Measurements from ENCODE around the gene CELA2A. TPM values are rescaled to one million over a fixed set of nuclear protein-coding genes. Genes with fewer than 3 reads are reported as not detected.
A peak's percentile ranks its signal among the peaks of the same experiment; 100 is the strongest.
"Not testable (repeated sequence)": the region's sequence is repeated elsewhere in the genome, so short reads cannot be mapped to it uniquely, and the experiment has no call there.

The CELA2A gene
- polyA plus RNA-seq, 1 of the 3 experiments (the other 2 are of a cell fraction): not detected

DNA sequence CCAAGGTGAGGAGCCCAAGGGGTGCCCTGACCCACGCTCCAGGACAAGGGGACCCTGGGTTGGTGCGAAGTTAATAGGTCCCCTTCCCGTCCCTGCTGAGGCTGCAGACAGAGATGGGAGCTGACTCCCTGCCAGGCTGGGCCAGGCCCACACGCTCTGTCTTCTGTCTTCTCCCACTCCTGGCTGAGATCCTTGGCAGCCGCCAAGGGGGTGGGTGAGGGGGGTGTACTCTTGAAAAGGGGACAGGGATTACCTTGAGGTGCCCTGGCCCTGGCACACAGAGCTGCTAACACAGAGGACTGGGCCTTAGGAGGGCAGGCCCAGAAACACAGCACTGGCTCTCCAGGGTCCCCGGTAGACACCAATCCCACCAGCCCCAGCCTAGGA, 29.3 kb upstream of the CELA2A start:
- no peak for DNase-seq
- Histone ChIP-seq H3K4me3 (ENCODE audit: low read depth in 2 of 2, low read length in 1 of 2) (no peak overlapping the region), H3K27ac (ENCODE audit: low read depth in 2 of 2, low read length in 1 of 2) (no peak overlapping the region; a peak in 1 of 4 replicates), H3K9me2 (no peaks in the 10 kb centered on the region), H3F3A (replicated peaks; ENCODE audit: insufficient read depth) (peaks cover 3% of the 10 kb centered on the region), H3K4me1 (ENCODE audit: control insufficient read depth in 1 of 2, insufficient read depth in 2 of 2, low read depth in 1 of 2, low read length in 1 of 2) (no peaks in the 10 kb centered on the region; a peak in 2 of 4 replicates), H4K20me1 (ENCODE audit: insufficient read depth) (peaks cover 14% of the 10 kb centered on the region; the same call in 1 of the 2 replicates), H3K79me2 (ENCODE audit: insufficient read depth) (peaks cover 17% of the 10 kb centered on the region), H2AFZ (ENCODE audit: low read depth) (no peak overlapping the region), H3K36me3 (replicated peaks in 1 of 2; ENCODE audit: control insufficient read depth in 1 of 2, insufficient read depth in 2 of 2, low read length in 1 of 2) (peaks cover 4 to 7% of the 10 kb centered on the region in 2 experiments), H3K4me2 (no peak overlapping the region), H3K9me3 (no peaks in the 10 kb centered on the region), H3K27me3 (ENCODE audit: insufficient read depth) (no peaks in the 10 kb centered on the region), H3K9ac (no peak overlapping the region)
- TF ChIP-seq TEAD4 (IDR thresholded peaks at IDR 0.05; ENCODE audit: borderline replicate concordance, insufficient read depth): no peak
- no peak for TF ChIP-seq TCF12 (IDR thresholded peaks at IDR 0.05)
- no peak for TF ChIP-seq GATA2 (CRISPR knock-in tag; IDR thresholded peaks at IDR 0.05)
- TF ChIP-seq GABPA (IDR thresholded peaks at IDR 0.05; ENCODE audit: low read depth): no peak
- TF ChIP-seq FOSL2 (IDR thresholded peaks at IDR 0.05; ENCODE audit: borderline replicate concordance, low read depth): no peak
- no peak for TF ChIP-seq SMC3 (IDR thresholded peaks at IDR 0.05; ENCODE audit: low read depth, low read length)
- TF ChIP-seq, protein P1, sequence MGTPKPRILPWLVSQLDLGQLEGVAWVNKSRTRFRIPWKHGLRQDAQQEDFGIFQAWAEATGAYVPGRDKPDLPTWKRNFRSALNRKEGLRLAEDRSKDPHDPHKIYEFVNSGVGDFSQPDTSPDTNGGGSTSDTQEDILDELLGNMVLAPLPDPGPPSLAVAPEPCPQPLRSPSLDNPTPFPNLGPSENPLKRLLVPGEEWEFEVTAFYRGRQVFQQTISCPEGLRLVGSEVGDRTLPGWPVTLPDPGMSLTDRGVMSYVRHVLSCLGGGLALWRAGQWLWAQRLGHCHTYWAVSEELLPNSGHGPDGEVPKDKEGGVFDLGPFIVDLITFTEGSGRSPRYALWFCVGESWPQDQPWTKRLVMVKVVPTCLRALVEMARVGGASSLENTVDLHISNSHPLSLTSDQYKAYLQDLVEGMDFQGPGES (IDR thresholded peaks at IDR 0.05; ENCODE audit: low read depth, low read length): no peak
- ChIA-PET CTCF (interaction anchor here (1.6 to 14.9 kb wide), 2 partner anchors 107 to 275 kb away, joined by 4 to 311 read pairs; no protein-coding TSS in a partner anchor), POLR2A (no interaction called here)
- 91% methylated on average over 1 of the region's 6 CpGs for WGBS (ENCODE audit: low lambda C conversion rate)

DNA sequence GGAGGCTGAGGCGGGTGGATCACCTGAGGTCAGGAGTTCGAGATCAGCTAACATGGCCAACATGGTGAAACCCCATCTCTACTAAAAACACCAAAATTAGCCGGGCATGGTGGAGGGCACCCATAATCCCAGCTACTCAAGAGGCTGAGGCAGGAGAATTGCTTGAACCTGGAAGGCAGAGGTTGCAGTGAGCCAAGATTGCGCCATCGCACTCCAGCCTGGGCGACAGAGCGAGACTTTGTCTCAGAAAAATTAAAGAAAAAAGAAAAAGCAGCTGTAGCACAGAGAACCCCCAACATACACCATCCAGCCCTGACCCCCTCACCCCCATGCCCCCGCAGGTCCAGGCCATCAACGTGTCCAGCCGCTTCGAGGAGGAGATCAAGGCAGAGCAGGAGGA, 28.3 kb upstream of the CELA2A start:
- H3K4me2 ChIP-seq; H3K79me2 ChIP-seq (ENCODE audit: insufficient read depth); DNase-seq; H3K9ac ChIP-seq; H3K36me3 ChIP-seq (replicated peaks in 1 of 2; ENCODE audit: control insufficient read depth in 1 of 2, insufficient read depth in 2 of 2, low read length in 1 of 2); H3K9me3 ChIP-seq; H3K27me3 ChIP-seq (ENCODE audit: insufficient read depth); H3K4me1 ChIP-seq (ENCODE audit: control insufficient read depth in 1 of 2, insufficient read depth in 2 of 2, low read depth in 1 of 2, low read length in 1 of 2); H2AFZ ChIP-seq (ENCODE audit: low read depth); H3K9me2 ChIP-seq; H3F3A ChIP-seq (replicated peaks; ENCODE audit: insufficient read depth); H3K4me3 ChIP-seq (ENCODE audit: low read depth in 2 of 2, low read length in 1 of 2); POLR2A ChIA-PET; H3K27ac ChIP-seq (ENCODE audit: low read depth in 2 of 2, low read length in 1 of 2): not testable (repeated sequence)
- CTCF ChIA-PET: interaction anchor here (1.2 to 14.9 kb wide), 3 partner anchors 108 to 276 kb away, joined by 3 to 311 read pairs (median 4); no protein-coding TSS in a partner anchor
- H4K20me1 ChIP-seq (ENCODE audit: insufficient read depth): peaks cover 11% of the 10 kb centered on the region; the same call in 1 of the 2 replicates
- 97% methylated on average over 11 of the region's 11 CpGs for WGBS (ENCODE audit: low lambda C conversion rate)

DNA sequence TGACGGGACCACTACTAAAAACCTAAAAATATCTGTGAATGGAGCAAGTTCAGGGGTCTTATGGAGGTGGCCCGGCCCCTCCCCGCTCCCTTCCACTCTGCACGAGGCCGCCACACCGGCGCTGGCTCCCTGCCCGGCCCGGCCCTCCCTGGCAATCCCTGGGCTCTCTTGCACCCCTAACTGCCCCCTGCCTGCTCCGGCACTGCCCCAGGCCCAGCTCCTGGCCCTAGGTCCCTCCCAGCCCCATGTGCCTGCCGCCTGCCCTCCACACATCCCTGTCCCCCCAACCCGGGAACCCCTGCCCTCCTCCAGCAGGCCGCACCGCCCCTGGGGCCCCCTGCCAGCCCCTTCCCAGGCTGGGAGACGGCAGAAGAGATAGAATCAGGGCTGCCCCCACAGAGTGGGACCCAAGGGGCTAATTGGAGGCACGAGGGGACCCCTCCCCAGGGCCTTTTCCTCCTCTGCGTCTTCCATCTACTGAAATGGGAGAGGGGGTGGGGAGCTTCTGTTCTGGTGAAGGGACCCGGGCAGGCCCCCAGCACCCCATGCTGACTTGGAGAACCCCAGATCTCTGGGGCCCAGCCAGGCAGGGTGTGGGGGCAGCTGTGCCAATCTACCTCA, 27.6 kb upstream of the CELA2A start:
- Histone ChIP-seq H3K9me2 (no peaks in the 10 kb centered on the region), H2AFZ (ENCODE audit: low read depth) (no peak overlapping the region), H3K4me1 (ENCODE audit: control insufficient read depth in 1 of 2, insufficient read depth in 2 of 2, low read depth in 1 of 2, low read length in 1 of 2) (no peaks in the 10 kb centered on the region; a peak in 2 of 4 replicates), H3K27ac (ENCODE audit: low read depth in 2 of 2, low read length in 1 of 2) (no peak overlapping the region), H3K9me3 (no peaks in the 10 kb centered on the region), H3K27me3 (ENCODE audit: insufficient read depth) (no peaks in the 10 kb centered on the region), H3F3A (replicated peaks; ENCODE audit: insufficient read depth) (peaks cover 3% of the 10 kb centered on the region), H3K4me3 (ENCODE audit: low read depth in 2 of 2, low read length in 1 of 2) (no peak overlapping the region), H3K36me3 (replicated peaks in 1 of 2; ENCODE audit: control insufficient read depth in 1 of 2, insufficient read depth in 2 of 2, low read length in 1 of 2) (peaks cover 4 to 7% of the 10 kb centered on the region in 2 experiments), H3K4me2 (no peak overlapping the region), H3K79me2 (ENCODE audit: insufficient read depth) (peaks cover 4% of the 10 kb centered on the region), H4K20me1 (ENCODE audit: insufficient read depth) (0 out of 2 replicates have a peak, but pooled peaks cover 4% of the 10 kb centered on the region), H3K9ac (no peak overlapping the region)
- 91% methylated on average over 10 of the region's 18 CpGs for WGBS (ENCODE audit: low lambda C conversion rate)
- POLR2A ChIA-PET: no interaction called here
- TF ChIP-seq, protein P2, sequence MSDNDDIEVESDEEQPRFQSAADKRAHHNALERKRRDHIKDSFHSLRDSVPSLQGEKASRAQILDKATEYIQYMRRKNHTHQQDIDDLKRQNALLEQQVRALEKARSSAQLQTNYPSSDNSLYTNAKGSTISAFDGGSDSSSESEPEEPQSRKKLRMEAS (IDR thresholded peaks at IDR 0.05; ENCODE audit: low read depth): no peak
- no peak for TF ChIP-seq RAD21 (IDR thresholded peaks at IDR 0.05; ENCODE audit: low read length)
- TF ChIP-seq NFIC (IDR thresholded peaks at IDR 0.05; ENCODE audit: borderline replicate concordance): no peak
- TF ChIP-seq, protein P3, sequence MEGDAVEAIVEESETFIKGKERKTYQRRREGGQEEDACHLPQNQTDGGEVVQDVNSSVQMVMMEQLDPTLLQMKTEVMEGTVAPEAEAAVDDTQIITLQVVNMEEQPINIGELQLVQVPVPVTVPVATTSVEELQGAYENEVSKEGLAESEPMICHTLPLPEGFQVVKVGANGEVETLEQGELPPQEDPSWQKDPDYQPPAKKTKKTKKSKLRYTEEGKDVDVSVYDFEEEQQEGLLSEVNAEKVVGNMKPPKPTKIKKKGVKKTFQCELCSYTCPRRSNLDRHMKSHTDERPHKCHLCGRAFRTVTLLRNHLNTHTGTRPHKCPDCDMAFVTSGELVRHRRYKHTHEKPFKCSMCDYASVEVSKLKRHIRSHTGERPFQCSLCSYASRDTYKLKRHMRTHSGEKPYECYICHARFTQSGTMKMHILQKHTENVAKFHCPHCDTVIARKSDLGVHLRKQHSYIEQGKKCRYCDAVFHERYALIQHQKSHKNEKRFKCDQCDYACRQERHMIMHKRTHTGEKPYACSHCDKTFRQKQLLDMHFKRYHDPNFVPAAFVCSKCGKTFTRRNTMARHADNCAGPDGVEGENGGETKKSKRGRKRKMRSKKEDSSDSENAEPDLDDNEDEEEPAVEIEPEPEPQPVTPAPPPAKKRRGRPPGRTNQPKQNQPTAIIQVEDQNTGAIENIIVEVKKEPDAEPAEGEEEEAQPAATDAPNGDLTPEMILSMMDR (IDR thresholded peaks at IDR 0.05): no peak
- CTCF ChIA-PET: interaction anchor here (1.2 to 14.9 kb wide), 5 partner anchors 21 to 276 kb away, joined by 3 to 311 read pairs (median 8); no protein-coding TSS in a partner anchor
- DNase-seq: peak; percentile 12

Measured in SK-N-SH (cell line).